ENCODE measurements around the gene ASB9. TPM values are rescaled to one million over a fixed set of nuclear protein-coding genes. Genes with fewer than 3 reads are reported as not detected.

The ASB9 gene
- total RNA-seq, 4 donors from 2014 or later, result 0.78 to 1.7 TPM; not detected in 2

- in situ Hi-C loops (cut with MboI; ENCODE audit: low sequenced_read_pairs in 4 of 4) (no loop called here), intact Hi-C loops (cut with DNase I; ENCODE audit: low total_unique reads) (no loop called here)
- H3K4me1 ChIP-seq, result no peaks in the 10 kb centered on the region
- no peaks in the 10 kb centered on the region for H3K9me3 ChIP-seq
- no peak overlapping the region for H3K27ac ChIP-seq
- no peaks in the 10 kb centered on the region for H3K27me3 ChIP-seq
- ATAC-seq (no peak), DNase-seq (no peak)
- H3K4me3 ChIP-seq, result no peak overlapping the region
- no peaks in the 10 kb centered on the region for H3K36me3 ChIP-seq
- TF ChIP-seq POLR2A (IDR thresholded peaks at IDR 0.05) (no peak), CTCF (IDR thresholded peaks at IDR 0.05 in 4 of 5, conservative IDR thresholded peaks at IDR 0.05 in 1 of 5) (no peak)
Observed at GRCh38 chrX:15271757-15272156, 1.9 kb upstream of the ASB9 start.

GRCh38 chrX:15269120-15269519 is 763 bp downstream of the ASB9 start:
- no peak for ATAC-seq
- no peaks in the 10 kb centered on the region for H3K27me3 ChIP-seq
- DNase-seq, result no peak
- H3K4me3 ChIP-seq, result no peak overlapping the region
- intact Hi-C loops (cut with DNase I; ENCODE audit: low total_unique reads), result no loop called here
- H3K4me1 ChIP-seq, result no peaks in the 10 kb centered on the region
- in situ Hi-C loops (cut with MboI; ENCODE audit: low sequenced_read_pairs in 4 of 4), result no loop called here
- H3K36me3 ChIP-seq, result no peaks in the 10 kb centered on the region
- H3K27ac ChIP-seq, result no peak overlapping the region
- no peaks in the 10 kb centered on the region for H3K9me3 ChIP-seq
- TF ChIP-seq POLR2A (IDR thresholded peaks at IDR 0.05) (no peak), CTCF (IDR thresholded peaks at IDR 0.05 in 4 of 5, conservative IDR thresholded peaks at IDR 0.05 in 1 of 5) (no peak)

- no peak overlapping the region for H3K27ac ChIP-seq
- H3K4me1 ChIP-seq, result no peaks in the 10 kb centered on the region
- no peaks in the 10 kb centered on the region for H3K27me3 ChIP-seq
- H3K4me3 ChIP-seq, result no peak overlapping the region
- DNase-seq (no peak), ATAC-seq (no peak)
- no peaks in the 10 kb centered on the region for H3K9me3 ChIP-seq
- TF ChIP-seq POLR2A (IDR thresholded peaks at IDR 0.05), result no peak
- TF ChIP-seq CTCF (IDR thresholded peaks at IDR 0.05 in 4 of 5, conservative IDR thresholded peaks at IDR 0.05 in 1 of 5), result no peak
- intact Hi-C loops (cut with DNase I; ENCODE audit: low total_unique reads), result no loop called here
- H3K36me3 ChIP-seq, result no peaks in the 10 kb centered on the region
- in situ Hi-C loops (cut with MboI; ENCODE audit: low sequenced_read_pairs in 4 of 4), result no loop called here
Observed at GRCh38 chrX:15254852-15255251, 15.0 kb downstream of the ASB9 start.

- H3K27ac ChIP-seq, result no peak overlapping the region
- H3K27me3 ChIP-seq, result peaks cover 0 to 5% (median 0%) of the 10 kb centered on the region in 3 donors
- DNase-seq (no peak), ATAC-seq (no peak)
- no peaks in the 10 kb centered on the region for H3K4me1 ChIP-seq
- intact Hi-C loops (cut with DNase I; ENCODE audit: low total_unique reads) (no loop called here), in situ Hi-C loops (cut with MboI; ENCODE audit: low sequenced_read_pairs in 4 of 4) (loop anchor here in 1 of 4 donors (25.0 kb wide), 1 partner anchor 1209 kb away; the partner anchor contains the start of gene GEMIN8)
- TF ChIP-seq CTCF (IDR thresholded peaks at IDR 0.05 in 4 of 5, conservative IDR thresholded peaks at IDR 0.05 in 1 of 5) (no peak), POLR2A (IDR thresholded peaks at IDR 0.05) (no peak)
- no peaks in the 10 kb centered on the region for H3K9me3 ChIP-seq
- no peak overlapping the region for H3K4me3 ChIP-seq
- no peaks in the 10 kb centered on the region for H3K36me3 ChIP-seq
Observed at GRCh38 chrX:15245896-15246295, 24.0 kb downstream of the ASB9 start.

GRCh38 chrX:15244421-15244820 is 25.5 kb downstream of the ASB9 start:
- no peaks in the 10 kb centered on the region for H3K36me3 ChIP-seq
- intact Hi-C loops (cut with DNase I; ENCODE audit: low total_unique reads), result loop anchor here (5.0 kb wide), 1 partner anchor 1207 kb away; no protein-coding TSS in a partner anchor
- no peaks in the 10 kb centered on the region for H3K9me3 ChIP-seq
- no peak for DNase-seq
- no peaks in the 10 kb centered on the region for H3K4me1 ChIP-seq
- H3K4me3 ChIP-seq, result no peak overlapping the region
- H3K27ac ChIP-seq, result no peak overlapping the region
- ATAC-seq, result no peak
- TF ChIP-seq POLR2A (IDR thresholded peaks at IDR 0.05), result no peak
- no peak for TF ChIP-seq CTCF (IDR thresholded peaks at IDR 0.05 in 4 of 5, conservative IDR thresholded peaks at IDR 0.05 in 1 of 5)
- H3K27me3 ChIP-seq, result peaks cover 0 to 5% (median 0%) of the 10 kb centered on the region in 3 donors
- in situ Hi-C loops (cut with MboI; ENCODE audit: low sequenced_read_pairs in 4 of 4), result loop anchor here in 1 of 4 donors (25.0 kb wide), 1 partner anchor 1207 kb away; the partner anchor contains the start of gene GEMIN8

All from gastrocnemius medialis (tissue), 4 donors.